AG08396 (cell line): Measurements from ENCODE around the gene UGT1A10.

Experiments
- DNase-seq: peaks from one replicate; pipeline ENCODE4 v3.0.0; 2012; ENCODE audit warnings: low spot score, mixed read lengths

UGT1A10 gene

GRCh38 chr2:233773854-233774253 lies 137.6 kb downstream of the UGT1A10 start:
- no peak for DNase-seq

GRCh38 chr2:233775414-233775813 lies 139.2 kb downstream of the UGT1A10 start:
- DNase-seq = no peak

GRCh38 chr2:233778030-233778429 lies 141.8 kb downstream of the UGT1A10 start, which contains the start of gene MROH2A:
Gene MROH2A, plus strand, starts transcription at chr2:233778330. Its CDS starts 1,029 bp downstream, at chr2:233779359.
- no peak for DNase-seq

GRCh38 chr2:233779722-233780121 lies 143.5 kb downstream of the UGT1A10 start:
- DNase-seq = no peak

GRCh38 chr2:233780771-233781170 lies 144.5 kb downstream of the UGT1A10 start:
- no peak for DNase-seq

GRCh38 chr2:233789554-233789953 lies 153.3 kb downstream of the UGT1A10 start:
- no peak for DNase-seq

- no peak for DNase-seq
Measured at GRCh38 chr2:233791151-233791882, 155.1 kb downstream of the UGT1A10 start.

- no peak for DNase-seq
Measured at GRCh38 chr2:233791883-233792329, 155.7 kb downstream of the UGT1A10 start.

GRCh38 chr2:233792720-233793119 lies 156.5 kb downstream of the UGT1A10 start:
- no peak for DNase-seq

GRCh38 chr2:233793465-233794127 lies 157.3 kb downstream of the UGT1A10 start:
- DNase-seq = no peak

GRCh38 chr2:233794128-233794658 lies 157.9 kb downstream of the UGT1A10 start:
- DNase-seq = no peak

- DNase-seq = no peak
Measured at GRCh38 chr2:233795735-233796171, 159.5 kb downstream of the UGT1A10 start.

GRCh38 chr2:233796254-233796653 lies 160.0 kb downstream of the UGT1A10 start:
- DNase-seq = no peak

GRCh38 chr2:233798335-233799086 lies 162.3 kb downstream of the UGT1A10 start:
- DNase-seq = no peak

GRCh38 chr2:233799087-233799665 lies 162.9 kb downstream of the UGT1A10 start:
- DNase-seq = no peak

GRCh38 chr2:233799716-233800115 lies 163.5 kb downstream of the UGT1A10 start:
- DNase-seq = no peak

- DNase-seq = no peak
Measured at GRCh38 chr2:233800208-233800607, 164.0 kb downstream of the UGT1A10 start.

GRCh38 chr2:233801357-233802131 lies 165.3 kb downstream of the UGT1A10 start:
- DNase-seq = no peak

- DNase-seq = no peak
Measured at GRCh38 chr2:233802132-233802815, 166.0 kb downstream of the UGT1A10 start.

- no peak for DNase-seq
Measured at GRCh38 chr2:233803292-233803911, 167.2 kb downstream of the UGT1A10 start.
